B cell (primary cell): ENCODE data around the gene MFSD11. TPM values are rescaled to one million over a fixed set of nuclear protein-coding genes. Genes with fewer than 3 reads are reported as not detected.

Experiments
- ATAC-seq: fragments of 200-7000 bp; cut with Tn5 transposase; one replicate; pipeline ENCODE4 v1.10.0; 2021; ENCODE audit warnings: low read depth, mild to moderate bottlenecking, moderate number of reproducible peaks, moderate library complexity
- CTCF ChIA-PET: fragments of 350-600 bp; sonication (Branson Sonifier 250); formaldehyde crosslinking; loops from one replicate; lab custom pipeline; 2021; ENCODE audit warnings: antibody characterized with exemption, inconsistent platforms; lab: Charles Lee
- POLR2A ChIA-PET: fragments of 350-600 bp; sonication (Branson Sonifier 250); formaldehyde crosslinking; loops from one replicate; lab custom pipeline; 2021; ENCODE audit warnings: antibody characterized with exemption; lab: Charles Lee
- DNase-seq: peaks from one replicate; pipeline ENCODE4 v3.0.0; 2013
- H2AFZ ChIP-seq: 2 replicates; pipeline ENCODE4 v1.6.1; 2012; ENCODE audit warnings: mild to moderate bottlenecking, low read depth, low read length; ENCODE audit not compliant: insufficient read depth, poor library complexity, severe bottlenecking
- H3K27ac ChIP-seq, 2 donors: 1 replicate in 1 of 2; 2 replicates in 1 of 2; pipeline ENCODE4 v1.5.1; 2012 to 2013; ENCODE audit warnings: low read length in 2 of 2, mild to moderate bottlenecking in 2 of 2, moderate library complexity in 1 of 2
- H3K27me3 ChIP-seq, 4 experiments: fragments of 200-600 bp in 1 of 4; sonication (generic) in 1 of 4; replicated peaks in 1 of 4; 1 replicate in 2 of 4; 2 replicates in 2 of 4; pipeline versions ENCODE4 v1.6.1 to v1.7.0; 2013 to 2016; ENCODE audit warnings: low read length in 3 of 4, mild to moderate bottlenecking in 2 of 4, mixed read lengths in 1 of 4, moderate library complexity in 1 of 4; ENCODE audit not compliant: insufficient read depth in 4 of 4, control insufficient read depth in 3 of 4; ENCODE audit errors: control extremely low read depth in 1 of 4
- H3K36me3 ChIP-seq, 2 experiments: replicated peaks in 1 of 2; 1 replicate in 1 of 2; 2 replicates in 1 of 2; pipeline versions ENCODE4 v1.6.1 to v1.7.1; 2013; ENCODE audit warnings: low read length in 1 of 2; ENCODE audit not compliant: insufficient read depth in 2 of 2, control insufficient read depth in 1 of 2; ENCODE audit errors: control extremely low read depth in 1 of 2, extremely low read depth in 1 of 2
- H3K4me1 ChIP-seq, 2 donors: fragments of 200-600 bp in 1 of 2; sonication (generic) in 1 of 2; 1 replicate in 1 of 2; 2 replicates in 1 of 2; pipeline versions ENCODE4 v1.5.1 to v1.6.1; 2013 to 2017; ENCODE audit warnings: low read length in 2 of 2; ENCODE audit not compliant: control insufficient read depth in 2 of 2, insufficient read depth in 2 of 2
- H3K4me2 ChIP-seq: replicated peaks from 2 replicates; pipeline ENCODE3; 2012; ENCODE audit warnings: mild to moderate bottlenecking, low read depth, low read length; ENCODE audit not compliant: poor library complexity, severe bottlenecking
- H3K4me3 ChIP-seq, 5 experiments: fragments of 200-600 bp in 1 of 5; sonication (generic) in 1 of 5; 1 replicate in 3 of 5; 2 replicates in 2 of 5; pipeline versions ENCODE4 v1.5.1 to v1.7.0; 2011 to 2016; ENCODE audit warnings: low read length in 4 of 5, mild to moderate bottlenecking in 4 of 5, low read depth in 2 of 5, control low read depth in 1 of 5, moderate library complexity in 1 of 5; ENCODE audit not compliant: insufficient read depth in 1 of 5; ENCODE audit errors: control extremely low read depth in 1 of 5, extremely low read depth in 1 of 5
- H3K79me2 ChIP-seq: fragments of 200-600 bp; sonication (generic); one replicate; pipeline ENCODE4 v1.6.0; 2016; ENCODE audit warnings: low read length; ENCODE audit not compliant: control insufficient read depth, insufficient read depth
- H3K9ac ChIP-seq: fragments of 200-600 bp; sonication (generic); 2 replicates; pipeline ENCODE4 v1.6.1; 2017; ENCODE audit warnings: mild to moderate bottlenecking, low read length, moderate library complexity
- H3K9me3 ChIP-seq, 3 donors: one replicate each; pipeline versions ENCODE4 v1.6.1 to v1.7.1; 2013; ENCODE audit warnings: low read length in 2 of 3; ENCODE audit not compliant: control insufficient read depth in 2 of 3, insufficient read depth in 1 of 3; ENCODE audit errors: control extremely low read depth in 1 of 3
- H4K20me1 ChIP-seq: 2 replicates; pipeline ENCODE4 v1.6.0; 2012; ENCODE audit warnings: mild to moderate bottlenecking, low read length; ENCODE audit not compliant: insufficient read depth, control insufficient read depth, poor library complexity, severe bottlenecking
- H3K27ac Mint-ChIP-seq: one replicate; pipeline ENCODE4 v1.8.0; 2021; ENCODE audit warnings: mixed read lengths
- H3K27me3 Mint-ChIP-seq: one replicate; pipeline ENCODE4 v1.8.0; 2021; ENCODE audit warnings: mixed read lengths
- H3K4me1 Mint-ChIP-seq: one replicate; pipeline ENCODE4 v1.8.0; 2021; ENCODE audit warnings: mixed read lengths
- H3K4me3 Mint-ChIP-seq: one replicate; pipeline ENCODE4 v1.8.0; 2021; ENCODE audit warnings: mixed read lengths
- H3K9me3 Mint-ChIP-seq: one replicate; pipeline ENCODE4 v1.8.0; 2022; ENCODE audit warnings: mixed read lengths; ENCODE audit not compliant: insufficient read depth
- CTCF ChIP-seq: fragments of 200-600 bp; IDR thresholded peaks from one replicate; pipeline ENCODE4 v1.8.0; 2022; ENCODE audit warnings: antibody characterized with exemption, mild to moderate bottlenecking
- EZH2 ChIP-seq: IDR thresholded peaks from 2 replicates; pipeline ENCODE4 v1.6.1; 2012; ENCODE audit warnings: borderline replicate concordance, low read depth, mild to moderate bottlenecking, moderate library complexity, low read length; ENCODE audit not compliant: insufficient read depth, poor library complexity, severe bottlenecking
- WGBS: methylation state at CpG from one replicate; pipeline ENCODE4 v1.1.5; 2013; ENCODE audit warnings: missing lambda C conversion rate; ENCODE audit not compliant: insufficient coverage; 5-methylcytosine and 5-hydroxymethylcytosine counted together
- intact Hi-C: fragments of 100-400 bp; cut with micrococcal nuclease; formaldehyde crosslinking; loops from one replicate; pipeline ENCODE4 v1.10.0; 2022
- polyA plus RNA-seq: library from polyadenylated mRNA; depleted of rRNA; stranded (reverse); fragments of >200 nt; gene quantifications from 2 replicates; pipeline ENCODE4 v1.2.3, GENCODE V29; 2012
- total RNA-seq, 2 donors: library from RNA; stranded (reverse); fragments of 120-200 nt in 1 of 2; gene quantifications; 1 replicate in 1 of 2; 2 replicates in 1 of 2; pipeline versions ENCODE4 v1.2.3 to v1.2.4, GENCODE V29; 2013 to 2022

Gene MFSD11
- total and polyA plus RNA-seq, 2 donors (not counting 1 experiment from before 2014, with no cell fraction given): 24.5 to 36.4 TPM

GRCh38 chr17:76706817-76707216 is 31.1 kb upstream of the MFSD11 start:
- Histone ChIP-seq H4K20me1 (no peaks in the 10 kb centered on the region), H3K27me3 (no peaks in the 10 kb centered on the region), H3K9ac (no peak overlapping the region), H3K9me3 (no peaks in the 10 kb centered on the region), H3K27ac (no peak overlapping the region), H3K36me3 (no peaks in the 10 kb centered on the region), H3K4me3 (no peak overlapping the region), H2AFZ (no peak overlapping the region), H3K79me2 (peaks cover 13% of the 10 kb centered on the region), H3K4me2 (no peak overlapping the region), H3K4me1 (peaks cover 11 to 14% of the 10 kb centered on the region in 2 donors)
- CTCF ChIA-PET: no interaction called here
- POLR2A ChIA-PET: interaction anchor here (0.7 kb wide), 1 partner anchor 33 kb away, joined by 4 read pairs; no protein-coding TSS in a partner anchor
- Mint-ChIP-seq H3K4me1 (peaks cover 12% of the 10 kb centered on the region), H3K27me3 (no peaks in the 10 kb centered on the region), H3K27ac (no peak overlapping the region), H3K4me3 (no peak overlapping the region), H3K9me3 (no peaks in the 10 kb centered on the region)
- TF ChIP-seq EZH2 (no peak), CTCF (no peak)
- 100% methylated on average over 3 of the region's 3 CpGs for WGBS
- DNase-seq: no peak
- intact Hi-C loops: no loop called here
- no peak for ATAC-seq

GRCh38 chr17:76707985-76708807 is 29.7 kb upstream of the MFSD11 start:
- TF ChIP-seq EZH2: no peak
- TF ChIP-seq CTCF: no peak
- intact Hi-C loops: no loop called here
- Histone ChIP-seq H3K4me3 (no peak overlapping the region), H3K9me3 (no peaks in the 10 kb centered on the region), H3K9ac (no peak overlapping the region), H3K79me2 (peaks cover 11% of the 10 kb centered on the region), H3K4me1 (peaks cover 11 to 14% of the 10 kb centered on the region in 2 donors), H3K4me2 (no peak overlapping the region), H3K27ac (no peak overlapping the region), H3K27me3 (no peaks in the 10 kb centered on the region), H3K36me3 (peaks cover 0 to under 1% of the 10 kb centered on the region in 2 experiments), H4K20me1 (no peaks in the 10 kb centered on the region), H2AFZ (no peak overlapping the region)
- CTCF ChIA-PET: no interaction called here
- Mint-ChIP-seq H3K4me1 (peaks cover 12% of the 10 kb centered on the region), H3K4me3 (no peak overlapping the region), H3K9me3 (no peaks in the 10 kb centered on the region), H3K27me3 (no peaks in the 10 kb centered on the region), H3K27ac (no peak overlapping the region)
- ATAC-seq (no peak), DNase-seq (no peak)
- 93% methylated on average over 11 of the region's 14 CpGs for WGBS
- POLR2A ChIA-PET: interaction anchor here (0.5 kb wide), 1 partner anchor 77 kb away, joined by 7 read pairs; no protein-coding TSS in a partner anchor
